ENCODE data around the gene HOXB5. TPM values are rescaled to one million over a fixed set of nuclear protein-coding genes. Genes with fewer than 3 reads are reported as not detected.

The HOXB5 gene
- total RNA-seq, 1 donor from 2014 or later = 31.1 TPM

- TF ChIP-seq CTCF (IDR thresholded peaks at IDR 0.05; ENCODE audit: unreplicated experiment) = no peak
- Mint-ChIP-seq H3K9me3 (no peaks in the 10 kb centered on the region), H3K27ac (no peak overlapping the region), H3K4me1 (peaks cover 49% of the 10 kb centered on the region), H3K36me3 (peaks cover 4% of the 10 kb centered on the region), H3K27me3 (ENCODE audit: low read depth) (no peaks in the 10 kb centered on the region), H3K4me3 (no peak overlapping the region)
- DNase-seq (ENCODE audit: low spot score in 2 of 2, unreplicated experiment in 2 of 2) = no peak
These were observed 29.2 kb downstream of the HOXB5 start for GRCh38 chr17:48564188-48565021.

GRCh38 chr17:48563867-48564187 is 29.8 kb downstream of the HOXB5 start:
- Mint-ChIP-seq H3K27ac (peak overlapping the region; percentile 98), H3K4me1 (peaks cover 49% of the 10 kb centered on the region), H3K27me3 (ENCODE audit: low read depth) (no peaks in the 10 kb centered on the region), H3K4me3 (peak overlapping the region; percentile 66), H3K36me3 (peaks cover 4% of the 10 kb centered on the region), H3K9me3 (no peaks in the 10 kb centered on the region)
- no peak for DNase-seq (ENCODE audit: low spot score in 2 of 2, unreplicated experiment in 2 of 2)
- no peak for TF ChIP-seq CTCF (IDR thresholded peaks at IDR 0.05; ENCODE audit: unreplicated experiment)

GRCh38 chr17:48563385-48563838 is 30.2 kb downstream of the HOXB5 start:
- Mint-ChIP-seq H3K36me3 (peaks cover 4% of the 10 kb centered on the region), H3K27ac (peak overlapping the region; percentile 98), H3K27me3 (ENCODE audit: low read depth) (no peaks in the 10 kb centered on the region), H3K4me1 (peaks cover 53% of the 10 kb centered on the region), H3K9me3 (no peaks in the 10 kb centered on the region), H3K4me3 (peak overlapping the region; percentile 66)
- no peak for DNase-seq (ENCODE audit: low spot score in 2 of 2, unreplicated experiment in 2 of 2)
- TF ChIP-seq CTCF (IDR thresholded peaks at IDR 0.05; ENCODE audit: unreplicated experiment) = no peak

GRCh38 chr17:48562934-48563333 is 30.6 kb downstream of the HOXB5 start:
- Mint-ChIP-seq H3K27me3 (ENCODE audit: low read depth) (no peaks in the 10 kb centered on the region), H3K4me3 (peak overlapping the region; percentile 66), H3K9me3 (no peaks in the 10 kb centered on the region), H3K36me3 (peaks cover 4% of the 10 kb centered on the region), H3K4me1 (peaks cover 58% of the 10 kb centered on the region), H3K27ac (peak overlapping the region; percentile 98)
- DNase-seq (ENCODE audit: low spot score in 2 of 2, unreplicated experiment in 2 of 2) = no peak
- TF ChIP-seq CTCF (IDR thresholded peaks at IDR 0.05; ENCODE audit: unreplicated experiment) = no peak

- peaks cover 65% of the 10 kb centered on the region for H3K4me1 Mint-ChIP-seq
These were observed 31.4 kb downstream of the HOXB5 start for GRCh38 chr17:48561884-48562810.

More at GRCh38 chr17:48561884-48562810, 31.4 kb downstream of the HOXB5 start:
- H3K9me3 Mint-ChIP-seq = no peaks in the 10 kb centered on the region
- TF ChIP-seq CTCF (IDR thresholded peaks at IDR 0.05; ENCODE audit: unreplicated experiment) = no peak
- no peak for DNase-seq (ENCODE audit: low spot score in 2 of 2, unreplicated experiment in 2 of 2)
- H3K4me3 Mint-ChIP-seq = peak overlapping the region; percentile 66
- H3K36me3 Mint-ChIP-seq = peaks cover 4% of the 10 kb centered on the region
- H3K27me3 Mint-ChIP-seq (ENCODE audit: low read depth) = no peaks in the 10 kb centered on the region
- peak overlapping the region; percentile 98 for H3K27ac Mint-ChIP-seq

Measured in mesothelial cell of epicardium (in vitro differentiated cells).